Suprapubic skin (tissue), 4 donors: ENCODE data around the gene CTNND2. TPM values are rescaled to one million over a fixed set of nuclear protein-coding genes. Genes with fewer than 3 reads are reported as not detected.
"Not testable (repeated sequence)": the region's sequence is repeated elsewhere in the genome, so short reads cannot be mapped to it uniquely, and the experiment has no call there.

Source experiments
- DNase-seq, 2 donors: peaks; one replicate each; pipeline ENCODE4 v3.0.0-alpha.2; 2019; ENCODE audit warnings: low spot score in 2 of 2
- H3K27ac ChIP-seq: fragments of 200-600 bp; sonication (generic); one replicate; pipeline ENCODE4 v1.5.1; 2019
- H3K27me3 ChIP-seq: fragments of 200-600 bp; sonication (generic); one replicate; pipeline ENCODE4 v1.5.1; 2019
- H3K36me3 ChIP-seq: fragments of 200-600 bp; sonication (generic); one replicate; pipeline ENCODE4 v1.5.1; 2019
- H3K4me1 ChIP-seq: fragments of 200-600 bp; sonication (generic); one replicate; pipeline ENCODE4 v1.5.1; 2019
- H3K4me3 ChIP-seq: fragments of 200-600 bp; sonication (generic); one replicate; pipeline ENCODE4 v1.5.1; 2019; ENCODE audit warnings: mild to moderate bottlenecking
- H3K9me3 ChIP-seq: fragments of 200-600 bp; sonication (generic); one replicate; pipeline ENCODE4 v1.5.1; 2019
- CTCF ChIP-seq, 2 donors: fragments of 200-600 bp in 1 of 2; fragments of 450-650 bp in 1 of 2; sonication (generic) in 1 of 2; IDR thresholded peaks; one replicate each; pipeline ENCODE4 v1.5.1; 2016 to 2019; ENCODE audit warnings: antibody characterized with exemption in 2 of 2, mild to moderate bottlenecking in 1 of 2, moderate library complexity in 1 of 2
- EP300 ChIP-seq: sonication (generic); formaldehyde crosslinking; IDR thresholded peaks from one replicate; pipeline ENCODE4 v1.6.1; 2017; ENCODE audit warnings: antibody characterized with exemption
- POLR2A ChIP-seq, 2 donors: fragments of 450-650 bp; IDR thresholded peaks; one replicate each; pipeline ENCODE4 v1.6.1; 2017; ENCODE audit warnings: antibody characterized with exemption in 2 of 2, mild to moderate bottlenecking in 2 of 2, moderate library complexity in 2 of 2
- POLR2AphosphoS5 ChIP-seq, 3 donors: sonication (generic); formaldehyde crosslinking; IDR thresholded peaks; one replicate each; pipeline ENCODE4 v1.6.1; 2017; ENCODE audit warnings: antibody characterized with exemption in 3 of 3
- WGBS: methylation state at CpG from one replicate; pipeline ENCODE4 v1.1.5; 2018; 5-methylcytosine and 5-hydroxymethylcytosine counted together
- total RNA-seq, 4 donors: library from RNA; depleted of rRNA; stranded (reverse); fragments of >200 nt; gene quantifications; one replicate each; pipeline ENCODE4 v1.1.0, GENCODE V29; 2016

The CTNND2 gene
- total RNA-seq, 4 donors from 2014 or later, result 0.40 to 3.8 (median 2.2) TPM

- no peak overlapping the region for H3K4me3 ChIP-seq
- TF ChIP-seq POLR2A (IDR thresholded peaks at IDR 0.05), result no peak
- no peak for TF ChIP-seq EP300
- no peaks in the 10 kb centered on the region for H3K9me3 ChIP-seq
- H3K4me1 ChIP-seq, result no peaks in the 10 kb centered on the region
- no peaks in the 10 kb centered on the region for H3K36me3 ChIP-seq
- peaks cover 5% of the 10 kb centered on the region for H3K27me3 ChIP-seq
- DNase-seq, result no peak
- no peak overlapping the region for H3K27ac ChIP-seq
- WGBS, result 94% methylated on average over 2 of the region's 2 CpGs
These were observed 287.2 kb downstream of the CTNND2 start for GRCh38 chr5:11617080-11617479.

GRCh38 chr5:11616624-11617023 lies 287.6 kb downstream of the CTNND2 start:
- H3K9me3 ChIP-seq, H3K27ac ChIP-seq, DNase-seq, H3K4me1 ChIP-seq, H3K4me3 ChIP-seq, H3K27me3 ChIP-seq, H3K36me3 ChIP-seq: not testable (repeated sequence)
- WGBS, result 50% methylated on average over 7 of the region's 7 CpGs

GRCh38 chr5:11611011-11611410 lies 293.2 kb downstream of the CTNND2 start:
- H3K36me3 ChIP-seq, result no peaks in the 10 kb centered on the region
- no peak for DNase-seq
- no peaks in the 10 kb centered on the region for H3K9me3 ChIP-seq
- H3K4me3 ChIP-seq, result no peak overlapping the region
- no peak for TF ChIP-seq CTCF (IDR thresholded peaks at IDR 0.05)
- no peak for TF ChIP-seq POLR2A (IDR thresholded peaks at IDR 0.05)
- TF ChIP-seq POLR2AphosphoS5 (IDR thresholded peaks at IDR 0.05), result no peak
- no peak for TF ChIP-seq EP300
- H3K4me1 ChIP-seq, result no peaks in the 10 kb centered on the region
- H3K27me3 ChIP-seq, result no peaks in the 10 kb centered on the region
- no peak overlapping the region for H3K27ac ChIP-seq
- 84% methylated on average over 3 of the region's 3 CpGs for WGBS

- no peaks in the 10 kb centered on the region for H3K9me3 ChIP-seq
- TF ChIP-seq POLR2A (IDR thresholded peaks at IDR 0.05) (no peak), CTCF (IDR thresholded peaks at IDR 0.05) (no peak), POLR2AphosphoS5 (IDR thresholded peaks at IDR 0.05) (no peak), EP300 (no peak)
- H3K4me3 ChIP-seq, result no peak overlapping the region
- H3K4me1 ChIP-seq, result no peaks in the 10 kb centered on the region
- H3K36me3 ChIP-seq, result no peaks in the 10 kb centered on the region
- no peaks in the 10 kb centered on the region for H3K27me3 ChIP-seq
- 52% methylated on average over 5 of the region's 5 CpGs for WGBS
- H3K27ac ChIP-seq, result no peak overlapping the region
- no peak for DNase-seq
These were observed 294.5 kb downstream of the CTNND2 start for GRCh38 chr5:11609570-11610303.

GRCh38 chr5:11608530-11608929 lies 295.7 kb downstream of the CTNND2 start:
- Histone ChIP-seq H3K27ac (no peak overlapping the region), H3K36me3 (no peaks in the 10 kb centered on the region), H3K4me3 (no peak overlapping the region), H3K27me3 (no peaks in the 10 kb centered on the region), H3K4me1 (no peaks in the 10 kb centered on the region), H3K9me3 (no peaks in the 10 kb centered on the region)
- no peak for TF ChIP-seq POLR2A (IDR thresholded peaks at IDR 0.05)
- no peak for TF ChIP-seq CTCF (IDR thresholded peaks at IDR 0.05)
- TF ChIP-seq POLR2AphosphoS5 (IDR thresholded peaks at IDR 0.05), result no peak
- TF ChIP-seq EP300, result no peak
- no peak for DNase-seq

GRCh38 chr5:11607944-11608483 lies 296.2 kb downstream of the CTNND2 start:
- Histone ChIP-seq H3K27ac (no peak overlapping the region), H3K9me3 (no peaks in the 10 kb centered on the region), H3K27me3 (no peaks in the 10 kb centered on the region), H3K36me3 (no peaks in the 10 kb centered on the region), H3K4me1 (no peaks in the 10 kb centered on the region), H3K4me3 (no peak overlapping the region)
- TF ChIP-seq CTCF (IDR thresholded peaks at IDR 0.05), result no peak
- TF ChIP-seq EP300, result no peak
- no peak for TF ChIP-seq POLR2AphosphoS5 (IDR thresholded peaks at IDR 0.05)
- no peak for TF ChIP-seq POLR2A (IDR thresholded peaks at IDR 0.05)
- DNase-seq, result no peak
